ENCODE data around the gene NUFIP2. TPM values are rescaled to one million over a fixed set of nuclear protein-coding genes. Genes with fewer than 3 reads are reported as not detected.

Gene NUFIP2
- total and polyA plus RNA-seq, 4 experiments from 2014 or later = 11.5 to 85.1 (median 46.6) TPM

- peaks cover 1 to 5% (median 4%) of the 10 kb centered on the region in 4 donors for H3K4me1 Mint-ChIP-seq
- no peak overlapping the region for H3K4me3 Mint-ChIP-seq
- no peak for DNase-seq
- H3K27ac Mint-ChIP-seq = no peak overlapping the region
- H3K36me3 ChIP-seq (ENCODE audit: insufficient read depth, low read length) = no peaks in the 10 kb centered on the region
- H3K27me3 Mint-ChIP-seq = peaks cover 0 to 2% of the 10 kb centered on the region in 2 donors
- CTCF ChIA-PET (ENCODE audit: partially characterized antibody) = interaction anchor here (1.4 to 11.8 kb wide), 4 partner anchors 18 to 90 kb away, joined by 4 to 277 read pairs (median 10); no protein-coding TSS in a partner anchor
- H3K4me1 ChIP-seq (ENCODE audit: insufficient read depth, low read length) = no peaks in the 10 kb centered on the region
- H3K9me3 Mint-ChIP-seq = no peaks in the 10 kb centered on the region
- no peak overlapping the region for H3K4me3 ChIP-seq (ENCODE audit: low read length in 2 of 2)
- H3K9me3 ChIP-seq (ENCODE audit: control insufficient read depth in 1 of 2, low read length in 2 of 2) = no peaks in the 10 kb centered on the region
- POLR2A ChIA-PET (ENCODE audit: partially characterized antibody) = no interaction called here
- no peak overlapping the region for H3K27ac ChIP-seq (ENCODE audit: low read depth, low read length)
- no peaks in the 10 kb centered on the region for H3K27me3 ChIP-seq (ENCODE audit: insufficient read depth, low read length)
- intact Hi-C loops (cut with micrococcal nuclease) = no loop called here
- H3K36me3 Mint-ChIP-seq = no peaks in the 10 kb centered on the region
Observed at GRCh38 chr17:29214215-29215146, 79.5 kb downstream of the NUFIP2 start.

GRCh38 chr17:29212681-29213121 is 81.2 kb downstream of the NUFIP2 start:
- no peak overlapping the region for H3K4me3 ChIP-seq (ENCODE audit: low read length in 2 of 2)
- ChIA-PET POLR2A (ENCODE audit: partially characterized antibody) (no interaction called here), CTCF (ENCODE audit: partially characterized antibody) (interaction anchor here (1.1 to 1.5 kb wide), 5 partner anchors 8 to 95 kb away, joined by 3 to 7 read pairs (median 3); no protein-coding TSS in a partner anchor)
- no peaks in the 10 kb centered on the region for H3K4me1 Mint-ChIP-seq
- no peaks in the 10 kb centered on the region for H3K27me3 Mint-ChIP-seq
- H3K9me3 ChIP-seq (ENCODE audit: control insufficient read depth in 1 of 2, low read length in 2 of 2) = no peaks in the 10 kb centered on the region
- no peak overlapping the region for H3K27ac ChIP-seq (ENCODE audit: low read depth, low read length)
- H3K36me3 ChIP-seq (ENCODE audit: insufficient read depth, low read length) = no peaks in the 10 kb centered on the region
- H3K27ac Mint-ChIP-seq = no peak overlapping the region
- no peak for DNase-seq
- no peaks in the 10 kb centered on the region for H3K9me3 Mint-ChIP-seq
- no peaks in the 10 kb centered on the region for H3K4me1 ChIP-seq (ENCODE audit: insufficient read depth, low read length)
- no peak overlapping the region for H3K4me3 Mint-ChIP-seq
- intact Hi-C loops (cut with micrococcal nuclease) = no loop called here
- H3K36me3 Mint-ChIP-seq = no peaks in the 10 kb centered on the region
- no peaks in the 10 kb centered on the region for H3K27me3 ChIP-seq (ENCODE audit: insufficient read depth, low read length)

GRCh38 chr17:29212094-29212631 is 81.8 kb downstream of the NUFIP2 start:
- Mint-ChIP-seq H3K4me1 (no peaks in the 10 kb centered on the region), H3K36me3 (no peaks in the 10 kb centered on the region), H3K27me3 (no peaks in the 10 kb centered on the region), H3K27ac (no peak overlapping the region), H3K4me3 (no peak overlapping the region), H3K9me3 (no peaks in the 10 kb centered on the region)
- DNase-seq = no peak
- Histone ChIP-seq H3K36me3 (ENCODE audit: insufficient read depth, low read length) (no peaks in the 10 kb centered on the region), H3K4me3 (ENCODE audit: low read length in 2 of 2) (no peak overlapping the region), H3K9me3 (ENCODE audit: control insufficient read depth in 1 of 2, low read length in 2 of 2) (no peaks in the 10 kb centered on the region), H3K27ac (ENCODE audit: low read depth, low read length) (no peak overlapping the region), H3K4me1 (ENCODE audit: insufficient read depth, low read length) (no peaks in the 10 kb centered on the region), H3K27me3 (ENCODE audit: insufficient read depth, low read length) (no peaks in the 10 kb centered on the region)
- ChIA-PET POLR2A (ENCODE audit: partially characterized antibody) (no interaction called here), CTCF (ENCODE audit: partially characterized antibody) (interaction anchor here (1.1 to 1.5 kb wide), 4 partner anchors 45 to 95 kb away, joined by 3 to 7 read pairs (median 4); no protein-coding TSS in a partner anchor)
- intact Hi-C loops (cut with micrococcal nuclease) = no loop called here

DNA sequence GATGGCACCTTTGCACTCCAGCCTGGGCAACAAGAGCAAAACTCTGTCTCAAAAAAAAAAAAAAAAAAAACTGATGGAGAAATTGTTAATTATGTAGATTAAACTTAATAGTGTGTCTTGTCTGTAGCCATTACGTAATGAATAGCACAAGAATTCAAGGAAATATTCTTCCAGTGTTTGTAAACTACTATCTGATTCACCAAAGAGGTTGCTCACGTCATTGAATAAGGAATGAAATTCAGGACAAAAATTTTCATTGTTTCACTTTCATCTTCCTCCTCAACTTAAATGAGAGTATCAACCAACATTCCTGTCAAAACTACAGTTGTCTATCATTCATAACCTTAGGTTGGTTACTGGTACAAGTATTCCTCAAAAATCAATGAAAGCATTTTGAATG is 83.1 kb downstream of the NUFIP2 start:
- DNase-seq = no peak
- Mint-ChIP-seq H3K36me3 (no peaks in the 10 kb centered on the region), H3K9me3 (no peaks in the 10 kb centered on the region), H3K4me1 (no peaks in the 10 kb centered on the region), H3K27me3 (no peaks in the 10 kb centered on the region), H3K27ac (no peak overlapping the region), H3K4me3 (no peak overlapping the region)
- Histone ChIP-seq H3K4me3 (ENCODE audit: low read length in 2 of 2) (no peak overlapping the region), H3K27me3 (ENCODE audit: insufficient read depth, low read length) (no peaks in the 10 kb centered on the region), H3K9me3 (ENCODE audit: control insufficient read depth in 1 of 2, low read length in 2 of 2) (no peaks in the 10 kb centered on the region), H3K4me1 (ENCODE audit: insufficient read depth, low read length) (no peaks in the 10 kb centered on the region), H3K36me3 (ENCODE audit: insufficient read depth, low read length) (no peaks in the 10 kb centered on the region), H3K27ac (ENCODE audit: low read depth, low read length) (no peak overlapping the region)
- ChIA-PET POLR2A (ENCODE audit: partially characterized antibody) (no interaction called here), CTCF (ENCODE audit: partially characterized antibody) (interaction anchor here (1.1 to 5.6 kb wide), 2 partner anchors 8 to 62 kb away, joined by 3 to 29 read pairs; no protein-coding TSS in a partner anchor)
- intact Hi-C loops (cut with micrococcal nuclease) = no loop called here

DNA sequence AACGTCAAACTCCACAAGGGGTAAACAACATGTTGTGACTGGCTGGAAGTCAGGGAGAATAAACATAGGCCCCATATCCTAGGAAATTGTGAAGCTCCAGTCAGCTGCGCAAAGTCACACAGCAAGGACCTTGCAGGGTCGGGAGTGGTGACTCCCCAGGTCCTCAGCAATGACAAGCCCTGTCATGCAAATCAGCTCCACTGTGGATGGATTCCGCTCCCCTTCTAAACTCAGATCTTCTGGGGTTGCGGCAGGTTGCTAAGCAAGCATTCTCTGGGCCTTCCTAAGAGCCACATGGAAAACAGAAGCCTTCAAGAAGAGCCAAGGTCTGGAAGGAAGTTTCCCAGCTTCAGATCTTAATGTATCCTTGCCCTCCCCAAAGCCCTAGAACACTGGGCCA is 84.9 kb downstream of the NUFIP2 start:
- DNase-seq = no peak
- no peaks in the 10 kb centered on the region for H3K9me3 ChIP-seq (ENCODE audit: control insufficient read depth in 1 of 2, low read length in 2 of 2)
- no peak overlapping the region for H3K4me3 ChIP-seq (ENCODE audit: low read length in 2 of 2)
- Mint-ChIP-seq H3K4me3 (no peak overlapping the region), H3K4me1 (no peaks in the 10 kb centered on the region), H3K36me3 (no peaks in the 10 kb centered on the region), H3K9me3 (no peaks in the 10 kb centered on the region), H3K27ac (no peak overlapping the region), H3K27me3 (peaks cover 3 to 4% of the 10 kb centered on the region in 2 donors)
- CTCF ChIA-PET (ENCODE audit: partially characterized antibody) = interaction anchor here (1.1 to 5.6 kb wide), 2 partner anchors 10 to 28 kb away, joined by 3 to 29 read pairs; partner anchors contain the start of gene MYO18A
- H3K27me3 ChIP-seq (ENCODE audit: insufficient read depth, low read length) = no peaks in the 10 kb centered on the region
- no peaks in the 10 kb centered on the region for H3K36me3 ChIP-seq (ENCODE audit: insufficient read depth, low read length)
- intact Hi-C loops (cut with micrococcal nuclease) = no loop called here
- no peaks in the 10 kb centered on the region for H3K4me1 ChIP-seq (ENCODE audit: insufficient read depth, low read length)
- POLR2A ChIA-PET (ENCODE audit: partially characterized antibody) = interaction anchor here (1.2 kb wide), 1 partner anchor 60 kb away, joined by 3 read pairs; no protein-coding TSS in a partner anchor
- no peak overlapping the region for H3K27ac ChIP-seq (ENCODE audit: low read depth, low read length)

- Mint-ChIP-seq H3K36me3 (no peaks in the 10 kb centered on the region), H3K27ac (no peak overlapping the region), H3K4me1 (no peaks in the 10 kb centered on the region), H3K27me3 (peaks cover 3 to 6% of the 10 kb centered on the region in 2 donors), H3K9me3 (no peaks in the 10 kb centered on the region), H3K4me3 (no peak overlapping the region)
- Histone ChIP-seq H3K4me1 (ENCODE audit: insufficient read depth, low read length) (no peaks in the 10 kb centered on the region), H3K4me3 (ENCODE audit: low read length in 2 of 2) (no peak overlapping the region), H3K9me3 (ENCODE audit: control insufficient read depth in 1 of 2, low read length in 2 of 2) (no peaks in the 10 kb centered on the region), H3K27me3 (ENCODE audit: insufficient read depth, low read length) (no peaks in the 10 kb centered on the region), H3K36me3 (ENCODE audit: insufficient read depth, low read length) (no peaks in the 10 kb centered on the region), H3K27ac (ENCODE audit: low read depth, low read length) (no peak overlapping the region)
- no peak for DNase-seq
- intact Hi-C loops (cut with micrococcal nuclease) = no loop called here
- ChIA-PET POLR2A (ENCODE audit: partially characterized antibody) (no interaction called here), CTCF (ENCODE audit: partially characterized antibody) (interaction anchor here (0.8 to 5.6 kb wide), 3 partner anchors 11 to 91 kb away, joined by 3 to 29 read pairs (median 4); no protein-coding TSS in a partner anchor)
Observed at GRCh38 chr17:29207975-29208374, 86.0 kb downstream of the NUFIP2 start.

All from CD4-positive, alpha-beta memory T cell (primary cell).